GM12872 (cell line): ENCODE data around the gene KPNB1.
A peak's percentile ranks its signal among the peaks of the same experiment; 100 is the strongest.

Experiments used
- CTCF ChIP-seq: IDR thresholded peaks from 3 replicates; pipeline ENCODE4 v1.5.1; 2011; ENCODE audit warnings: low read depth, mild to moderate bottlenecking, low read length, moderate library complexity; ENCODE audit not compliant: insufficient read depth

The KPNB1 gene

GRCh38 chr17:47652570-47652969 lies 2.9 kb downstream of the KPNB1 start:
- TF ChIP-seq CTCF: no peak

DNA sequence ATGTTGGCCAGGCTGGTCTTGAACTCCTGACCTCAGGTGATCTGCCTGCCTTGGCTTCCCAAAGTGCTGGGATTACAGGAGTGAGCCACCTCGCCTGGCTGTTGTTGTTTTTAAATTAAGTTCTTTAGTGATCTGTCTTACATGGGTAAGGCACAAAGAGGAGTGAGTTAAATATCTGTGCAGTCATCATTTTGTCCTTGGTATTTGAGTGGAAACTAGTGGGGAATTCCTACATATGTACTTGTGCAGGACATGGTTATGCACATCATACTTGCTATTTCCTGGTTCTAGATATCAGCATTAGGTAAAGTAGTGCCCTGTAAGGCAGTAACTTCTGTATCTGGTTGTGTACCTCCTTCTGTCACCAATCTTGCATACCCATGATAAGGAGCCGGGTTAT lies 3.7 kb downstream of the KPNB1 start:
- no peak for TF ChIP-seq CTCF

DNA sequence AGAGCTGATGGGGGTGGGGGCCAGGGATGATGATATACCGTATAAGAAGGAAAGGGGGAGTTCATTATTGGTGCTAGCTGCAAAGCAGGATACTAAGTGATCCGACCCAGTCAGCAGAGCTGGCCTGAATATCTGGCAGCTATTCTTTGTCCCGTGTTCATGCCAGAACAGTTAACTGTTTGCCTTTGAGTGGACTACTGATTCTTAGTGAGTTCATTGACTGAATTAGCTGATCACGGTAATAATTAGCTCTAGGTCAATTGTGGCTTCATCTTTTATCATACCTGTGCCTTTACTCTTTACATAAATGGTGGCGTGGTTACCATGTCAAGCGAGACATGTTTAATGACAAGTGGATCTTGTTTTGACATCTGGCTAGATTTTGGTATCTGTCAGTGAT lies 5.3 kb downstream of the KPNB1 start:
- TF ChIP-seq CTCF: no peak

DNA sequence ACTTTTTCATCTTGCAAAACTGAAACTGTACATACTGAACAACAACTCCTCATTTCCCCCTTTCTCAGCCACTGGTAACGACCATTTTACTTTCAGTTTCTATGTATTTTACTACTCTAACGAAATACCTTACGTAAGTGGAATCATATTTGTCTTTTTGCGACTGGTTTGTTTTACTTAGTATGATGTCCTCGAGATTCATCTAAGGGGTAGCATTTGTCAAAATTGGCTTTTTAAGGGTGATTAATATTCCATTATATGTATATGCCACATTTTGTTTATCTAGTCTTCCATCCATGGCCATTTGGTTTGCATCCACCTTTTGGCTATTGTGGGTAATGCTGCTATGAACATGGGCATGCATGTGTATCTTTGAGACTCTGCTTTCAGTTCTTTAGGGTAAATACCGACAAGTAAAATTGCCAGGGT lies 10.4 kb downstream of the KPNB1 start:
- peak; percentile 29; the same call in 1 of the 3 replicates for TF ChIP-seq CTCF

DNA sequence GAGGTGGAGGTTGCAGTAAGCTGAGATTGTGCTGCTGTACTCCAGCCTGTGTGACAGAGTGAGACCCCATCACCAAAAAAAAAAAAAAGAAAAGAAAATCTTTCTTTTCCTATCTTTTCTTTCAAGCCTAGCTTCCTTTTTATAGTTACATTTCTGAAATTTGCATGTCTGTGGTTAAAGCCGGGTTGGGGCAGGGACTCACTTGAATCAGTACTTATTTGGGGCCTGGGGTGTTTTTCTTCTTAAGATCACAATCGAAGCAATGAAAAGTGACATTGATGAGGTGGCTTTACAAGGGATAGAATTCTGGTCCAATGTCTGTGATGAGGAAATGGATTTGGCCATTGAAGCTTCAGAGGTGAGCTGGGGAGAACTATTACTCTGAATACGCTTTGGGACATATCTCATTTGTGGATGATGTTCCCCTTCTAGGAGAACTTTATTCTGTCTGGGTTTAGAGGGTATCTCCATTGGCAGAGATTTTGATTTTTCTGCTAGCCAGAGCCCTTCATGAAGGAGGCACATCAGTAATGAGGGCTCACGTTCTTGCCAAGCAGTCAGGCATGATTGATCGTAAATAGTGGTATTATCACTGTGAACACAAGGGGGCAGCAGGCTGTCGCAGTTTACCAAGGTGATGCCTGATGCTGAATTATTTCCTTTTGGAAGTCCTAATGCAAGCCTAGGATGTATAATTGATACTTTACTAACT lies 14.3 kb downstream of the KPNB1 start:
- peak; percentile 82 for TF ChIP-seq CTCF

DNA sequence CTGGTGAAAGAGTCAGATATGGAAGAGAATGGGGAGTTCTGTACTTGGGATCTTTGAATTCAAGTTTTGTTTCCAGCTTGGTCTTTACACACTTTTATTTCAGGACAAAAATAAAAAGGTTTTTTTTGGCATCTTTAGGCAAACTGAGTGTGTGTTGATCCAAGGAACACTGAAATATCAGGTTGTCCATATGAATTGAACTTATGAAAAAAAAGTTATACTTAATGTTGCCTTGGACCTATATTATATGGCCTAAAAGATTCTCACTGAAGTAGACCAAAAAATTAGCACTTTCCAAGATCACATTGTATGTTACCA lies 14.9 kb downstream of the KPNB1 start:
- TF ChIP-seq CTCF: no peak

DNA sequence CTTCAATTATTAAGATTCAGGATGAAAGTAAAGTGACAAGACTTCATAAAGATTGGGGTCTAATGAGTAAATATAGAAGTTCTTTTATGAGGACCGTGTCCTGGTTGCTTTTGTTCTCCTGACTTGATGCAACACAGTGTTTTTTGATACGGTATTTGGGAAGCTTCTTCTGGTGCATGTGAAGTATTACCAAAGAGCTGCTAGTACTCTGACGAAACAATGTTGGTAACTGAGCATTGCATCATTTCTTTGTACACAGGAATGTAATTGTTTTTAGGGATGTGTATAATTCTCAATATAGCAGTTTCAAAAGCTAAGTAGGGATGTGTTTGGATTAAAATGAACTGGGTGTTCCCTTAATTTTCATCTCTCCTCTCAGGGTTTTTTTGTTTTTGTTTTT lies 15.9 kb downstream of the KPNB1 start:
- no peak for TF ChIP-seq CTCF
